Measurements from ENCODE around the gene TRAK1. TPM values are rescaled to one million over a fixed set of nuclear protein-coding genes. Genes with fewer than 3 reads are reported as not detected.

TRAK1 gene
- total RNA-seq, 1 donor from 2014 or later = 37.5 TPM

DNA sequence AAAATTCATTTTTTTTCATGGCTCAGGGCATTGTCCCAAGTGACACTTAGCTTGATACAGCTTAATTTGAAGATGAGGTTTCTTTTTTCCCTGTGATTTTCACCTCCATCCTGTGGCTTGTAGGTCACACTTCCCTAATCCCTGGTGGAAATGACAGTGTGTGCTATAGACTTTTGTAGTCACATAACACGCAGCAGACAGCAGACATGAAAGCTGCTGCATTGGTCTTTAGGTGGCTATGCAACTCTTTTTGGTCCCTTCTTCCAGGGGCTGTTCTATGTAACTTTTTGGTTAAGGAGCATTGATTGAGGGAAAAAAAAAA lies 38.8 kb downstream of the TRAK1 start:
- no peak overlapping the region for H3K27ac ChIP-seq
- H3K4me3 ChIP-seq = no peak overlapping the region
- no peaks in the 10 kb centered on the region for H3K27me3 ChIP-seq
- H3K4me1 ChIP-seq = no peaks in the 10 kb centered on the region
- intact Hi-C loops (cut with DNase I) = no loop called here
- DNase-seq (ENCODE audit: low spot score in 2 of 2) = no peak
- H3K9me3 ChIP-seq = no peaks in the 10 kb centered on the region
- TF ChIP-seq, protein P1, sequence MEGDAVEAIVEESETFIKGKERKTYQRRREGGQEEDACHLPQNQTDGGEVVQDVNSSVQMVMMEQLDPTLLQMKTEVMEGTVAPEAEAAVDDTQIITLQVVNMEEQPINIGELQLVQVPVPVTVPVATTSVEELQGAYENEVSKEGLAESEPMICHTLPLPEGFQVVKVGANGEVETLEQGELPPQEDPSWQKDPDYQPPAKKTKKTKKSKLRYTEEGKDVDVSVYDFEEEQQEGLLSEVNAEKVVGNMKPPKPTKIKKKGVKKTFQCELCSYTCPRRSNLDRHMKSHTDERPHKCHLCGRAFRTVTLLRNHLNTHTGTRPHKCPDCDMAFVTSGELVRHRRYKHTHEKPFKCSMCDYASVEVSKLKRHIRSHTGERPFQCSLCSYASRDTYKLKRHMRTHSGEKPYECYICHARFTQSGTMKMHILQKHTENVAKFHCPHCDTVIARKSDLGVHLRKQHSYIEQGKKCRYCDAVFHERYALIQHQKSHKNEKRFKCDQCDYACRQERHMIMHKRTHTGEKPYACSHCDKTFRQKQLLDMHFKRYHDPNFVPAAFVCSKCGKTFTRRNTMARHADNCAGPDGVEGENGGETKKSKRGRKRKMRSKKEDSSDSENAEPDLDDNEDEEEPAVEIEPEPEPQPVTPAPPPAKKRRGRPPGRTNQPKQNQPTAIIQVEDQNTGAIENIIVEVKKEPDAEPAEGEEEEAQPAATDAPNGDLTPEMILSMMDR (IDR thresholded peaks at IDR 0.05) = no peak
- H3K36me3 ChIP-seq = peaks cover 3 to 24% of the 10 kb centered on the region in 2 donors

DNA sequence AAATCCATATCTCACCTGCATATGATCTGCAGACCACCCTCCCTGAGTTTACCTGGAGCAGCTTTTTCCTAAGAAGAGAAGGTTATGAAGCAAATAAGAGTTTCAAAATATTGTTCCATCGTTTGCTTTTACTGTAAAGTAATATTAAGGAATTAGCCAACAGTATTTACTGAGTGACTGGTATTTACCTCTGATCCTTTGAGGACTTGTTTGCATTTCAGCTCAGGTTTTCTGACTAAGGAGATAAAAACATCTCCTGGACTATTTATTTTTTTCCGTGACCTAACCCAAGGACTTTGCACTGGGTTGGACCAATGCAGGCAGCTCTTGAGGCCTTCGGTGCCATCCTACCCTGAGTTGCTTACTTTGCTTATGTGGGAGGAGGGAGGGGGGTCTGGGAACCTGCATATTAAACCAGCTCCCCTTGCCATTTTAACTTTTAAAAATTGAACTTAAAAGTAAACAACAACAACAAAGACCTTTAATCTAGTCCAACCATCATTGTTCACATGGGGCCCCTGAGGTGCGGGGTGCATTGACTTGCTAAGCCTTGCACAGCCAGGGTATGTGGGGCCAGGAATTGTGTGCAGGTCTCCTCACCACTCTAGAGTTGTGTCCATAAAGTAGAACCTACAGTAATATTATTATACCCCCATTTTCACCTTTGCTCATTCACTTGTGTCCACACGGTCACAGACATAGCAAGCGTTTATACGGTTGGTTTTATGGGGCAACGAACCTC lies 39.3 kb downstream of the TRAK1 start:
- Histone ChIP-seq H3K27me3 (no peaks in the 10 kb centered on the region), H3K4me3 (no peak overlapping the region), H3K27ac (no peak overlapping the region), H3K4me1 (no peaks in the 10 kb centered on the region), H3K36me3 (peaks cover under 1 to 20% of the 10 kb centered on the region in 2 donors), H3K9me3 (no peaks in the 10 kb centered on the region)
- intact Hi-C loops (cut with DNase I) = no loop called here
- DNase-seq (ENCODE audit: low spot score in 2 of 2) = no peak
- TF ChIP-seq, protein P1 (IDR thresholded peaks at IDR 0.05) = no peak

DNA sequence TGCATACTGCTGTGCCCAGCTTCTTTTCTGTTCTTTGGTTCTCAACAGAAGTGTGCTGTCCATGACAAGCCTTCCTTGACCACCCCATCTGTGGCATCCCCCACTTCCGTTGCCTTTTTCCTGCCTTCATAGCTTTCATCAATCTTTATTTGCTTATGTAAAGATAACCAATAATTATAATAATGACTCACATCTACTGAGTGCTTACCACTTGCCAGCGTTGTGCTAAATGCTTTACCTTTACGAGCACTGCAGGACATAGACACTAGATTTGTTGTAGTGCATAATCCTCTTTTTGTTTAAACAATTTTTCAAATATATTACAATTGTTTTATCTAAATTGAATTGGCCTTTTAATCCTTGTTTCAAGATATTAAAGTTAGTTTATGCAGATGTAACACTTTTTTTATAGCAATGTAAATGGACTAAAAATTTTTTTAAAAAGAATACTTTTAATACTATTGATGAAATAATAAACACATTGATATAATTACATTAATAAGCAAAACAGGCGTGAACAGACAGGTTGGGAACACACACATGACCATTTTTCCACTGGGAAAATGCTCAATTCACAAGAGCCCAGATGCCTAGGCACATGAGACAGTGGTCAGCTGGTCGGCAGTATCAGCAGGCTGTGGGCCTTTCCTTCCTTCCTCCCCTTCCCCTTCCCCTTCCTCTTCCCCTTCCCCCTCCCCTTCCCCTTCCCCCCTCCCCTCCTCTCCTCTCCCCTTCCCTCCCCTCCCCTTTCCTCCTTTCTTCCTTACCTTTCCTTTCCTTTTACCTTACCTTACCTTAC lies 42.5 kb downstream of the TRAK1 start:
- DNase-seq (ENCODE audit: low spot score in 2 of 2) = no peak
- Histone ChIP-seq H3K4me1 (no peaks in the 10 kb centered on the region), H3K36me3 (peaks cover 0 to 7% of the 10 kb centered on the region in 2 donors), H3K4me3 (no peak overlapping the region), H3K9me3 (no peaks in the 10 kb centered on the region), H3K27ac (no peak overlapping the region), H3K27me3 (no peaks in the 10 kb centered on the region)
- TF ChIP-seq, protein P1 (IDR thresholded peaks at IDR 0.05) = no peak
- intact Hi-C loops (cut with DNase I) = no loop called here

DNA sequence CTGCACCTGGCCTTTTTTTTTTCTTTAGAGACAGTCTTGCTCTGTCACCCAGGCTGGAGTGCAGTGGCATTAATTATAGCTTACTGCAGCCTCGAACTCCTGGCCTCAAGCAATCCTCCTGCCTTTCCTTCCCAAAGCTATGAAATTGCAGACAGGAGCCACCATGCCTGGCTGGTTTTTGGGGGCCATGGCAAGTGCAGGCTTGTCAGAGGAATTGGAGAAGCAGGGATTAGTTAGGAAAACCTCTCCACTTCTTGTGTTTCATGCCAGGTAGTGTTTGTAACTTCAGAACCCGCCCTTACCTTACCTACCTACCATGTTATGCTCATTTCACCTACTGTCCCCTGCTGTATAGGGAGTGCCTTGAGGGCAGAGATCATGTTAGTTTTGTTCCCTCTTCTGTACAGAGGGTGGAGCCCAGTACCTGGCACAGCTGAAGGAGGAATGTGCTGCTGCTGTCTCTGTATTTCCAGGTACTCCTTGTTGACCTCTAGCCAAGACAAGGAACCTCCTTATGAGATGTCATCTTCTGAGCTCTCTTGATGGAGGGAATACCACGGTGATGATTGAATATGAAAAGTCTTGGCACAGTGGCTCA lies 43.8 kb downstream of the TRAK1 start:
- Histone ChIP-seq H3K9me3 (no peaks in the 10 kb centered on the region), H3K4me1 (no peaks in the 10 kb centered on the region), H3K27me3 (no peaks in the 10 kb centered on the region), H3K4me3 (no peak overlapping the region), H3K36me3 (peaks cover 0 to 12% of the 10 kb centered on the region in 2 donors), H3K27ac (no peak overlapping the region)
- intact Hi-C loops (cut with DNase I) = no loop called here
- TF ChIP-seq, protein P1 (IDR thresholded peaks at IDR 0.05) = no peak
- DNase-seq (ENCODE audit: low spot score in 2 of 2) = no peak

DNA sequence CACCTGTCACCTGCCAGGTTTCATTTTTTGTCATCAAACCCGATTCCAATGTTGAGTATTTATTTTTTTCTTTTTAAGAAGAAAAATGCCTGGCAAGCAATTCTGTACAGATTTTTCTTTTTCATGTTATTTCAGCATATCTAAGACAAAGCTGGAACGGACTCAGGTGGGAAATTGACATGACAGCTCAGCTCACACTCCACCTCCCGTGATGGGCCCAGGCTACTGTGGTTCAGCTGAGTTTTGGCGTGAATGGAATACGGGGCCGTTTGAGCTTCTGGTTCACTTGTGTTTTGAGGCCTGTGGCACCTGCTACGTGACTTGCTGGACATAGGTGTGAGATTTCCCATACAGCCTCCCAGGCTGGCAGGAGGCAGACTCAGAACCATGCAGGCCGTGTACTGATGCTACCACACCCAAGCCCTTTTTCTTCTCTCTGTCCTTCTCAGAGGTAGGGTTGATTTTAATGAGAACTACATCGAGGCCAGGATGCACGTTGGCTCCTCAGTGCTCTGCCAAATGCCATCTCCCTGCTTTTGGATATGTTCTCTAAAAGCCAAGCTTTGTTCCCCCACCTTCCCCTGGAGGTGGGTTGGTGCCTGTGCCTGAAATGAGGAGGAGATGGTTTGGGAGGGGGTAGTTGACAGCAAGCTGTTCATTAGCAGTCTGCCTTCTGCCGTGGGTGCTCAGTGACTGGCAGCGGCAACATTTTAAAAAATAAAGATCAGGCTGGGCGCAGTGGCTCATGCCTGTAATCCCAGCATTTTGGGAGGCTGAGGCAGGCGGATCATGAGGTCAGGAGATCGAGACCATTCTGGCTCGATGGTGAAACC lies 48.7 kb downstream of the TRAK1 start:
- intact Hi-C loops (cut with DNase I) = no loop called here
- peaks cover 0 to 5% of the 10 kb centered on the region in 2 donors for H3K36me3 ChIP-seq
- H3K9me3 ChIP-seq = no peaks in the 10 kb centered on the region
- H3K27me3 ChIP-seq = no peaks in the 10 kb centered on the region
- TF ChIP-seq, protein P1 (IDR thresholded peaks at IDR 0.05) = no peak
- H3K27ac ChIP-seq = no peak overlapping the region
- H3K4me3 ChIP-seq = no peak overlapping the region
- no peaks in the 10 kb centered on the region for H3K4me1 ChIP-seq
- no peak for DNase-seq (ENCODE audit: low spot score in 2 of 2)

All from ascending aorta (tissue), 2 donors.